Cardiac fibroblast (primary cell): ENCODE results near the gene ATF6B.

ENCODE experiments used
- DNase-seq, 2 donors: peaks; one replicate each; pipeline versions ENCODE4 v3.0.0 to v3.0.0-alpha.2; 2010; ENCODE audit warnings: low read depth in 2 of 2
- H3K4me3 ChIP-seq, 2 donors: replicated peaks in 1 of 2; 1 replicate in 1 of 2; 2 replicates in 1 of 2; pipeline ENCODE4 v1.5.1; 2011; ENCODE audit warnings: low read depth in 2 of 2, low read length in 2 of 2, mild to moderate bottlenecking in 2 of 2, moderate library complexity in 1 of 2
- TF ChIP-seq, protein P1 (sequence below): IDR thresholded peaks from one replicate; pipeline ENCODE4 v1.5.1; 2011; ENCODE audit warnings: low read depth, mild to moderate bottlenecking, low read length, inconsistent platforms

The ATF6B gene

GRCh38 chr6:32127717-32128592, at the start of gene ATF6B:
Gene ATF6B (minus strand): TSS chr6:32128246. CDS start chr6:32128207, 39 bp downstream.
- TF ChIP-seq, protein P1, sequence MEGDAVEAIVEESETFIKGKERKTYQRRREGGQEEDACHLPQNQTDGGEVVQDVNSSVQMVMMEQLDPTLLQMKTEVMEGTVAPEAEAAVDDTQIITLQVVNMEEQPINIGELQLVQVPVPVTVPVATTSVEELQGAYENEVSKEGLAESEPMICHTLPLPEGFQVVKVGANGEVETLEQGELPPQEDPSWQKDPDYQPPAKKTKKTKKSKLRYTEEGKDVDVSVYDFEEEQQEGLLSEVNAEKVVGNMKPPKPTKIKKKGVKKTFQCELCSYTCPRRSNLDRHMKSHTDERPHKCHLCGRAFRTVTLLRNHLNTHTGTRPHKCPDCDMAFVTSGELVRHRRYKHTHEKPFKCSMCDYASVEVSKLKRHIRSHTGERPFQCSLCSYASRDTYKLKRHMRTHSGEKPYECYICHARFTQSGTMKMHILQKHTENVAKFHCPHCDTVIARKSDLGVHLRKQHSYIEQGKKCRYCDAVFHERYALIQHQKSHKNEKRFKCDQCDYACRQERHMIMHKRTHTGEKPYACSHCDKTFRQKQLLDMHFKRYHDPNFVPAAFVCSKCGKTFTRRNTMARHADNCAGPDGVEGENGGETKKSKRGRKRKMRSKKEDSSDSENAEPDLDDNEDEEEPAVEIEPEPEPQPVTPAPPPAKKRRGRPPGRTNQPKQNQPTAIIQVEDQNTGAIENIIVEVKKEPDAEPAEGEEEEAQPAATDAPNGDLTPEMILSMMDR = no peak
- DNase-seq = peak; percentile 100
- H3K4me3 ChIP-seq = peak within 1 kb of the TSS; percentile 81 to 99

DNA sequence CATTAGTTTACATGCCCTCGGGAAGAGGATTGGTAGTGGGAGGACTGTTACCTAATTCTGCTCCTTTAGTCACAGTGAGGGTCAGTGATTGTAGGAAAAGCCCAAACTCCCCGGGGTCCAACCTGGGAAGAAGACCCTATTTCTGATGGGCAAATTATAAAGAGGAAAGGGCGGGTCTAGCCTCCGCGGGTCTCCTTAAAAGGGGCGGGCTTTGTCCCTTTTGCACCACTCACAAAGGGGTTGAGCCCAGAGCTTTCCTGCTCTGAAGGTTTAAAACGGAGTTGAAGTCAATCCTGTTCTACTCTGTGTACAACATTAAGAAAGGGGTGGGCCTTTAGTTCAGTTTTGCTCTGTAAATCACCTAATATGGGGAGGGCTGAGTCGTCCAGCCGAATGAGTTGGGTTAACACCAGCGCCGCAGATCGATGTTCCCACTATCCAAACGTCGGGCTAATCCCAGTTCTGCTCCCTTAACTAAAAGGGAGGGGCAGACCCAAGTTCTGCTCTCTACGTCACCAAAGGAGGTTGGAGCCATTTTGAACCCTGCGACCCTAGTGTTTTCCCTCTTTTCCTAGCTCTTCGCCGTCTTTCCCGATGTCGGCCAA, 49.2 kb upstream of the ATF6B start:
- no peak for DNase-seq
- peak overlapping the region; percentile 45 to 95 for H3K4me3 ChIP-seq
- TF ChIP-seq, protein P1 = no peak

- H3K4me3 ChIP-seq = peak overlapping the region; percentile 95 to 98
- peak; percentile 68 to 73 for DNase-seq
- TF ChIP-seq, protein P1 = no peak
Measured at GRCh38 chr6:32176476-32177182, 48.6 kb upstream of the ATF6B start.

DNA sequence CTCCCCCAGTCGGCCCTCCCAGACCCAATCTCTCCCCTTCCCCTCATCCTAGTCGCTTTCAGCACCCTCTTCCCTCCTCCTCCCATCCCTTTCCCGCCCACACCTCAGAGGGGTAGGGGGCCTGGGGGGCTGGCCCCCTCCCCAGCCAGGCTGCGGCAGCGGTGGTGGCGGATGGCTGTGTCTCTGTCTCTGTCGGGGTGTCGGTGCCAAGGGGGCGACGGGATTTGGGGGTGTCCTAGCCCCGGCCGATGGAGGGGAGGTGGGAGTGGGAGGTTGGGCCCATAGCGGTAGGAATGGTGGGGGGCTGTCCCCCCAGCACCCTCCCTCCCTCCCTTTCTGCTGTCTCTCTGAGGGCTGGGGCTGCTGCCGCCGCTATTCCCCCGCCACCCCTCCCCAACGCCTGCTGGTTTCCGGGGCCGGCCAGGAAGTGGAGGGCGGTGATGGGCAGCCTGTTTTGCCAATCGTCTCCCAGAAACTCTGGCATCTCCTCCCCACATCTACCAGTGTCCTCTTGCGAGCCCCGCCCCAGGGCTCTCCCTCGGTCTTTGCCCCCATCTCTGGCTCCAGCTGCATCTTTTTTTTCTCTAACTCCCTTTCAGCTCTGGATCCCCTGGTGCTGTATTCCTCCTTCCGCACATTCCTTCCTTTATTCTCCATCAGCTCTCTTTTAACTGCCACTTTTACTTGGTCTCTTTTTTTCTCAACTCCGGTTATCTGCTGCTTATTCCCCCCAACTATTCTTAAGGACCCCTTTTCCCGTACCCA, 47.8 kb upstream of the ATF6B start, which contains the start of gene AGPAT1:
Gene AGPAT1 (minus strand): TSS at position 374 of the 765 bp plus-strand sequence. CDS start 4,588 bp downstream, outside the sequence.
- peak; percentile 98 to 99 for DNase-seq
- TF ChIP-seq, protein P1 = no peak
- H3K4me3 ChIP-seq = peak within 1 kb of the TSS; percentile 95 to 98

DNA sequence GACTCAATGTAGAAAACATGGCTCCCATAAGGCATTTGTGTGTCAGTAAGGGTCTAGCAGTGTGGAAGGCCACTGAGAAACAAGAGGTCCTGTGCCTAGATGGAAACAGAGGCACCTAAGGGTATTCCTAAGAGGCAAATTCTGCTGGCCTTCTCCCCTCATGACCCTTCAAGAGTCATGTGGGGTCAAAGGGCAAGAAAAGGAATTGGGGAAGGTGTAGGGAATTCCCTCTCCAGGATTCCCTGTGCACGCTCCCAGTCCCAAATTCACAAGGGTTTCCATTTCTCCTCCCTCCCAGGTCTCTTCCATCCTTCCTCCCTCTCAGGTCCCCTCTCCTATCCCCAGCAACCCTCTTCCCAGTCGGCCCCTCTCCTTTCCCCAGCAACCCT, 47.3 kb upstream of the ATF6B start:
- H3K4me3 ChIP-seq = peak overlapping the region; percentile 95 to 98
- DNase-seq = no peak
- TF ChIP-seq, protein P1 = no peak

DNA sequence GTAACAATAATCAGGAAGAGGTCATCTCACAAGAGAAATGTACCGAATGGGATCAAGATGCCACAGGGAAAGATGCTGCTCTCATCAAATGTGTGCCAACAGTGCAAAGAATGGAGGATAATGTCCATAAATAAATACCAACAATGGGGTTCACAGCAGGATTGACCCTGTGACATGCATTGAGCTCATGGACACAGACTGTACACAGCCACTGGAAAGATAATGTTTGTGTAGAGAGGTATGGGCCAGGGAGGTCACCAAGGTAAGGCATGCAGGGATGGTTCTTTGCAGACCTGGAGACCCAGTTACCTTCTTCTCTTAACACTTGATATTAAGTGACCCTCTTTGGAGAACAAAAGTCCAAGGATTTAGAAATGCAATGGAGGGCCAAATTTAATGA, 46.4 kb upstream of the ATF6B start:
- peak overlapping the region in 1 of 2 donors; percentile 95 for H3K4me3 ChIP-seq
- no peak for DNase-seq
- TF ChIP-seq, protein P1 = no peak
